ENCODE data around the gene MAPK8.

MAPK8 gene

GRCh38 chr10:48423884-48424283, 117.4 kb downstream of the MAPK8 start:
- Histone ChIP-seq H3K27ac (no peak overlapping the region), H3K36me3 (replicated peaks) (no peaks in the 10 kb centered on the region), H3K27me3 (replicated peaks) (no peaks in the 10 kb centered on the region), H3K4me3 (ENCODE audit: low read depth, low read length) (no peak overlapping the region)
- no peak for DNase-seq
- TF ChIP-seq, protein P1, sequence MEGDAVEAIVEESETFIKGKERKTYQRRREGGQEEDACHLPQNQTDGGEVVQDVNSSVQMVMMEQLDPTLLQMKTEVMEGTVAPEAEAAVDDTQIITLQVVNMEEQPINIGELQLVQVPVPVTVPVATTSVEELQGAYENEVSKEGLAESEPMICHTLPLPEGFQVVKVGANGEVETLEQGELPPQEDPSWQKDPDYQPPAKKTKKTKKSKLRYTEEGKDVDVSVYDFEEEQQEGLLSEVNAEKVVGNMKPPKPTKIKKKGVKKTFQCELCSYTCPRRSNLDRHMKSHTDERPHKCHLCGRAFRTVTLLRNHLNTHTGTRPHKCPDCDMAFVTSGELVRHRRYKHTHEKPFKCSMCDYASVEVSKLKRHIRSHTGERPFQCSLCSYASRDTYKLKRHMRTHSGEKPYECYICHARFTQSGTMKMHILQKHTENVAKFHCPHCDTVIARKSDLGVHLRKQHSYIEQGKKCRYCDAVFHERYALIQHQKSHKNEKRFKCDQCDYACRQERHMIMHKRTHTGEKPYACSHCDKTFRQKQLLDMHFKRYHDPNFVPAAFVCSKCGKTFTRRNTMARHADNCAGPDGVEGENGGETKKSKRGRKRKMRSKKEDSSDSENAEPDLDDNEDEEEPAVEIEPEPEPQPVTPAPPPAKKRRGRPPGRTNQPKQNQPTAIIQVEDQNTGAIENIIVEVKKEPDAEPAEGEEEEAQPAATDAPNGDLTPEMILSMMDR (IDR thresholded peaks at IDR 0.05; ENCODE audit: low read depth, low read length, missing control alignments), result no peak
- in situ Hi-C loops (cut with HindIII; ENCODE audit: low pct_ligation_motif_present, low sequenced_read_pairs), result no loop called here

DNA sequence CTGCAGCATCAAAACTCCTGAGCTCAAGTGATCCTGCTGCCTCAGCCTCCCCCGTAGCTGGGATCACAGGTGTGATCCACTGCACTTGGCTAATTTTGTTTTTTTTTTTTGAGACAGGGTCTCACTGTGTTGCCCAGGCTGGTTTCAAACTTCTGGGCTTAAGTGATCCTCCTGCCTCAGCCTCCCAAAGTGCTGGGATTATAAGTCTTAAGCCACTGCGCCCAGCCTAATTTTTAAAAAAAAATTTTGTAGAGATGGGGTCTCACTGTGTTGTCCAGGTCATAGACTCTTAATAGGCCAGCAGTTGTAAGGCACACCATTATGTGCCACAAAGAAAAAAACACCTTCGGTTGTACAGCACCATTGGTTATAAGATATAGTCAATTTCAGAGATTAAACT, 122.4 kb downstream of the MAPK8 start:
- no peak overlapping the region for H3K4me3 ChIP-seq (ENCODE audit: low read depth, low read length)
- no peaks in the 10 kb centered on the region for H3K36me3 ChIP-seq (replicated peaks)
- no peak overlapping the region for H3K27ac ChIP-seq
- H3K27me3 ChIP-seq (replicated peaks), result no peaks in the 10 kb centered on the region
- in situ Hi-C loops (cut with HindIII; ENCODE audit: low pct_ligation_motif_present, low sequenced_read_pairs), result no loop called here
- DNase-seq, result no peak
- TF ChIP-seq, protein P1 (IDR thresholded peaks at IDR 0.05; ENCODE audit: low read depth, low read length, missing control alignments), result no peak

GRCh38 chr10:48429309-48429708, 122.8 kb downstream of the MAPK8 start:
- in situ Hi-C loops (cut with HindIII; ENCODE audit: low pct_ligation_motif_present, low sequenced_read_pairs), result no loop called here
- no peak overlapping the region for H3K4me3 ChIP-seq (ENCODE audit: low read depth, low read length)
- TF ChIP-seq, protein P1 (IDR thresholded peaks at IDR 0.05; ENCODE audit: low read depth, low read length, missing control alignments), result no peak
- no peak for DNase-seq
- H3K27me3 ChIP-seq (replicated peaks), result no peaks in the 10 kb centered on the region
- no peaks in the 10 kb centered on the region for H3K36me3 ChIP-seq (replicated peaks)
- H3K27ac ChIP-seq, result no peak overlapping the region

DNA sequence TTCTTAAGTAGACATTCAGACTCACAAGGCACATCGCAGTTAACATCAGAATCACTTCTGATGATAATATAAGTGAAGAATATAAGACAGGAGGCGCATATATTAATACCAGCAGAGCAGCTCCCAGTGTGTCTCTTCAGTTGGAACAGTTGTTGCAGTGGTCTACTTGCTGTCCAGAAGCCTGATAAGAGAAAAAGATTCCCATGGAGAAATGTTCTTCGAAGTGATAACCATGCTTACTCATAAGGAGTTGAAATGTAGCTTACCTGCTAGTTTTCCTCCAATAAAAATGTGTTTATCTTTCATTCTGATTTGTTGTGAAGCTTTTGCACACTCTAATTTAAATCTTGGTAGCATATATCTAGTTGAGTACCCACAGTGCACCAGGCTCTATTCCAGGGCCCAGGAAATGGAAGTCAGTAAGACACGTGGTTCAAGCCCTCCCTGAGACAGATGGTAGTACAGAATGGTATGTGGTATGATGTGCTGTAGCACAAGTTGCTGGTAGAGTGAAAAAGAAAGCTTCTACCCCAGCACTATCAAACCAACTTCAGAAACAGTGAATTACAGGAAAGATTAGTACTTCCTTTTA, 124.0 kb downstream of the MAPK8 start:
- no peak for DNase-seq
- Histone ChIP-seq H3K36me3 (replicated peaks) (no peaks in the 10 kb centered on the region), H3K27me3 (replicated peaks) (no peaks in the 10 kb centered on the region), H3K4me3 (ENCODE audit: low read depth, low read length) (no peak overlapping the region), H3K27ac (no peak overlapping the region)
- TF ChIP-seq, protein P1 (IDR thresholded peaks at IDR 0.05; ENCODE audit: low read depth, low read length, missing control alignments), result no peak
- in situ Hi-C loops (cut with HindIII; ENCODE audit: low pct_ligation_motif_present, low sequenced_read_pairs), result no loop called here

- in situ Hi-C loops (cut with HindIII; ENCODE audit: low pct_ligation_motif_present, low sequenced_read_pairs), result no loop called here
- no peak overlapping the region for H3K27ac ChIP-seq
- H3K36me3 ChIP-seq (replicated peaks), result no peaks in the 10 kb centered on the region
- no peak overlapping the region for H3K4me3 ChIP-seq (ENCODE audit: low read depth, low read length)
- DNase-seq, result no peak
- H3K27me3 ChIP-seq (replicated peaks), result no peaks in the 10 kb centered on the region
- TF ChIP-seq, protein P1 (IDR thresholded peaks at IDR 0.05; ENCODE audit: low read depth, low read length, missing control alignments), result no peak
These were observed 125.4 kb downstream of the MAPK8 start for GRCh38 chr10:48431871-48432270.

- in situ Hi-C loops (cut with HindIII; ENCODE audit: low pct_ligation_motif_present, low sequenced_read_pairs), result no loop called here
- Histone ChIP-seq H3K27ac (no peak overlapping the region), H3K27me3 (replicated peaks) (no peaks in the 10 kb centered on the region), H3K4me3 (ENCODE audit: low read depth, low read length) (no peak overlapping the region), H3K36me3 (replicated peaks) (peaks cover 2% of the 10 kb centered on the region)
- no peak for DNase-seq
- TF ChIP-seq, protein P1 (IDR thresholded peaks at IDR 0.05; ENCODE audit: low read depth, low read length, missing control alignments), result no peak
These were observed 131.1 kb downstream of the MAPK8 start for GRCh38 chr10:48437546-48437945.
